GM19397 (cell line): ENCODE data around the gene WWOX.

Experiments used
- ATAC-seq: cut with Tn5 transposase; IDR thresholded peaks from one replicate; pipeline ENCODE4 v1.9.1; 2021; ENCODE audit warnings: mild to moderate bottlenecking, moderate library complexity; ENCODE audit not compliant: unreplicated experiment

Gene WWOX

GRCh38 chr16:78258375-78259065 lies 159.1 kb downstream of the WWOX start:
- no peak for ATAC-seq

GRCh38 chr16:78259873-78260272 lies 160.4 kb downstream of the WWOX start:
- no peak for ATAC-seq

DNA sequence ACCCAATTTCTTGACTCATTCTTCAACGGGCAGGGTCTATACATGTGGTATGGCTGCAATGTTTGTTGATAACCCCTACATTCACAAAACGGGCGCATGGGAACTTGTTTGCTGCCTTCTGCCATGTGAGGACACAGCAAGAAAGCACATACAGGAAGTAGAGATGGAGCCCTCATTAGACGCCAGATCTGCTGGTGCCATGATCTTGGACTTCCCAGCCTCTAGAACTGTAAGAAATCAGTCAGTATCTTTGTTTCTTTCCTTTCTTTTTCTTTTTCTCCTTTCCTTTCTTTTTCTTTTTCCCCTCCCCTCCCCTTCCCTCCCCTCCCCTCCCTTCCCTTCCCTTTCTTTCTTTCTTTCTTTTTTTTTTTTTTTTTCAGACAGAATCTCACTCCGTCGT lies 165.2 kb downstream of the WWOX start:
- no peak for ATAC-seq

DNA sequence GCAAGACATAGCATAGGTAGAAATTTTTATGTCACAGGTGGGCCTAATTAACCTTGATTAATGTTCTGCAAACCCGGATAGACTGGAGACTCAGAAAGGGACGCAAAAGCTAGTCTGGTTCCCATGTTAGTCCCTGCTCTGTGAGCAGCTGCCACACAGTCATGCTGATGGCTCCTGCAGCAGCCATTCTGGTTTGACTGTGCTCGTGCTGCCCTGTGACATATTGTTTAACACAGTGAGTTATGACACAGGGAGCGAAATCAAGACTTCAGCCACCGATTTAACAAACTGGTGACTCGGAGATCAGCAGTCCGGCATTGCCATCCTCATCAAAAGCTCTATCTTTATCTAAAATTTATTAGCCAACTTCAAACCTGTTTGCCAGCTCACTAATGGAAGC lies 169.8 kb downstream of the WWOX start:
- no peak for ATAC-seq

GRCh38 chr16:78271981-78272380 lies 172.5 kb downstream of the WWOX start:
- ATAC-seq, result no peak

DNA sequence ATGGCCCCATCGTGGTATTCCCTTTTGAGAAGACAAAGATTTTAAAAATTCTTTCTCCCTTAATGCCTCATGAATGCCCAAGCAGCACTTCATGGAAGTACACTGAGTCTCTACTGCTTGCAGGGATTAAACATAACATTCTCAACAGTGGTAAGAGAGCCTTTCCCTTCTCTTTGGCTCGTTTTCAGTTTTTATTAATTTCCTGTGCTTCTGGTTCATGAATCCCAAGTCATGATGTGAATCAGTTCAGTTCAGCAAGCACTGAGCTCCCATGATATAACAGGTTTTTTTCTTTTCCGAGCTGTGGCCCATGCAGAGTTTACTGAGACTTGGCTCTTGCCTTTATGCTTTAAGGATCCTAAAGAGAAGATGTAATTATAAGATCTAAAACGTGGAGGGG lies 175.3 kb downstream of the WWOX start:
- no peak for ATAC-seq

- ATAC-seq, result no peak
Observed at GRCh38 chr16:78275420-78275819, 176.0 kb downstream of the WWOX start.

GRCh38 chr16:78277321-78278055 lies 178.0 kb downstream of the WWOX start:
- ATAC-seq, result no peak

- no peak for ATAC-seq
Observed at GRCh38 chr16:78278056-78278450, 178.6 kb downstream of the WWOX start.

- no peak for ATAC-seq
Observed at GRCh38 chr16:78281115-78281514, 181.7 kb downstream of the WWOX start.

DNA sequence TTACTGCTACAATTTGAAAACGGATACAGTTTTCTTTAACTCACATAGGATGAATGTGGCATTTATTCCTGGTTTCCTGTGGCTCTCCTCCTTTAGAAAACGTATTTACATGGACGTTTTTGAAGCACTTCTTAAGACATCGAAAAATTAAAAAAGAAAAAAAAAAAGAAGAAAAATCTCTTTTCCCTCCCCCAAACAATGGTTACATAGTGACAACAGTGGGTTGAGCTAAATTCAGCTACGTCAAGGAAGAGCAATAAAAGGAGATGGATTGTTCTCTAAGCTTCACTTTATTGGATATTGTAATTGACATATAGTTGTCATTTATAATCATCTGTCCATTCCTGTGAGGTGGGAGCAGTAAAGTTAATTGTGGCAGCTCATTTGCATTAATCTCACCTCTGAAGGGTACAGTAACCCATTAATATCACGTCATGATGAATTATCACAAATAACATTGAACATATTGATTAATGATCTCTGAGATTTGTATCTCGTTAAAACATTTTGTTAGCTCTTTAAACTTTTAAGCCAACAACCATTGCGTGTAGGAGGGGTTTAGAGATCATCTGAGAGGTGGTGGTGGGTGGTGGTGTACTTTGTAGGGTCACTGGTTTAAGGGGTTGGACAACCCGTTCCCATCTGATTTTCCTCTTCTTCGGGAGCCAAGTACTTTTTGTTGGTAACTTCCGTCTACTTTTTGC lies 184.2 kb downstream of the WWOX start:
- no peak for ATAC-seq

DNA sequence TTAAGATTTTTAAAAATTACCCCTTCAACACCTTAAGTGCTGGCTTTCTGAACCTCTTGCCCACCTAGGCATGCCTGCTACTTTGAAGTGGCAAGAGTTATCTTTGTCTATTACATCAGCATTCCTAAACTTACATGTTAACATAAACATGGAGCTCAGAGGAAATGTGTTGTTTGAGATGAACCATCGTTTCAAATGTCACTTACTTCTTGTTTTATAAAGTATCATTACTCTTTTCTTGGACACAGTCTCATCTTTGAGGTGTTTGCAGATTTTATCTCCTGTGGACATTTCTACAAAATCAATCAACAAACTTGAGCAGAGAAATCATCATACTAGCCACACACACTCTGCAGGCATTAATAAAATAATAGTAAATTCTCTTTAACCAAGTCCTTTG lies 184.9 kb downstream of the WWOX start:
- no peak for ATAC-seq

- ATAC-seq, result no peak
Observed at GRCh38 chr16:78284957-78285434, 185.5 kb downstream of the WWOX start.

GRCh38 chr16:78285437-78285922 lies 186.0 kb downstream of the WWOX start:
- no peak for ATAC-seq

DNA sequence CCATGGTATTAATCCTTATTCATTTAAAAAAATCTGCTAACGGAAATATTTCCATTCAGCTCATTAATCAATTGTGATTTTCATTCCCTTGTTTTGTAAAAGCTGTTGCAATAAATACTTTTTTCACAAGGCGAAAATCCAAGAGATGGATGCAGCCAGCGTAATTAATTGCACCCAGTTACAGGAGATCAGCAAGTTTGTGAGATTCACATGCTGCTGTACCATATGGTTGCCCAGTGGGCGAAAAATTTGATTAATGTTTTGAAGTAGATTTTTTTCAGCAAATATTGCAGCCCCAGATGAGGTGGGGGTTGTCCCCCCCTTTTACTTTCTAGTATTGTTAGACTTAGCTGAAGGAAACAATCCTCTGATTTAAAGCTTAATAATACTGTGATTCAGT lies 186.6 kb downstream of the WWOX start:
- ATAC-seq, result no peak

- ATAC-seq, result no peak
Observed at GRCh38 chr16:78288888-78289287, 189.4 kb downstream of the WWOX start.

DNA sequence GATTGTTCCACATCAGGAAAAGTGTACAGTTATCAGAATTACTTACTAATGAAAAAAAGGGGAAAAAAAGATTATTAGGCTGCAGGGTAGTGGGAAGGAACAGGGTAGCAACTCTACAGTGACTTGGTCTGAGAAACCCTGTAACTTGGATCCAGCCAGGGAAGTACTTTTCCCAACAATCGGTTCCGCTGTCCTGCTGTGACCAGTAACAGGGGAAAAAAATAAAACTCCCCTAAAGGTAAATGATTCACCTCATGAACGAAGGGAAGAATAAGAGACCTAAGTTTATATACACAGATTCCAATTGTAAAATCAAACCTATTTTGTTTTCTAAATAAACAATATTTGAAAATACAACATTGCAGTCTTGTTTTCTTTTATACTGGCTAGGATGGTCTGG lies 189.9 kb downstream of the WWOX start:
- ATAC-seq, result no peak

DNA sequence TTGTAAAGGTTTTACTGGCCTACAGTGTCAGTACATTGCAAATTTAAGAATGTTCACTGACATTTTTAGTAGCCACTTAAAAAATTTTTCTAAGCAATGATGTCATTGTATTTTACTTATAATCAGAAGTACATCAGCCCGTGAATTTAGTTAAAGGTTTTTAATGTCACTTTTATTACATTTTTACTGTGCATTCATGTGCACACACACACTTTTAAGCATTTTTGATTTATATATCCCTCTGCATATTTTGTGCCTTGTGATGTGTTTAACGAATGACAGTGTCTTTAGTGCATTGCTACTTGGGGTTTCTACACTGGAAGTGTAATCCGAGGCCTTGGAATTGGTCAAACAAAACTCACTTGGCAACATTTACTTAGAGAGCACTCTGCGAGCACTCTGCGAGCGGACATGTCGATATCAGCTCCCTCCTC lies 190.4 kb downstream of the WWOX start:
- no peak for ATAC-seq

- ATAC-seq, result no peak
Observed at GRCh38 chr16:78290395-78290794, 190.9 kb downstream of the WWOX start.

DNA sequence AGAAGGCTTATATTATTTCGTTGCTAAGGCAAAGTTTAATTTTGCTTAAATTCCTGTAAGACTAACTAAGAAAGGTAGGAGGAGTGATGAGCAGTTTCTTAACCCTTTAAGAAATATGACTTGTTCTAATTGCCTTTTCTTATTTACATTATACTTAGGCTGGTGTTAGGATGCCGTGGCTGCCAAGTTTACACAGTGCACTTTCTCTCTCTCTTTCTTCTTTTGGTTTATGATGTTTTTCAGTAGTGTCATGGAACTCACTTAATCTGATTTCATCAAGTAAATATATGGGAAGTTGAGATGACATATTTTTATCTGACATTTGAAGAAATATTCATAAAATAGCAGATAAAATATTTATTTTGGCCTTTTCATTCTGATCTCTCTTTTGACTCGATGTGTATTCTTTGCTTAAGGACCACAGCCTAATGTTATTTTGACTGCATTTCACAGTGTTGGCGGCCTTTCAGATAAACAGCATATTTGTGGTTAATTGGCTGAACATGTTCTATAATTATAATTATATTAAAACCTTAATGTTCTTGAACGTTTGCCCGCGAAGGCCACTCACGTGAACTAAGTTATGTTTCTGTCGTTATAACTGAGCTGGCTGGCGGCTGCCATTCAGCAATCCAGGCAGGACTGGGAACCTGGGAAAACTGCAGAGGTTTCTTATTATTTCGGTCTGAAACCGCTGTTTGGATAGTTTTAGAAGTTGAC lies 191.6 kb downstream of the WWOX start:
- ATAC-seq, result no peak

GRCh38 chr16:78291604-78292003 lies 192.2 kb downstream of the WWOX start:
- no peak for ATAC-seq
